B cell (primary cell): Measurements from ENCODE around the gene TMEM138. TPM values are rescaled to one million over a fixed set of nuclear protein-coding genes. Genes with fewer than 3 reads are reported as not detected.
A peak's percentile ranks its signal among the peaks of the same experiment; 100 is the strongest.

Experiments used
- ATAC-seq: fragments of 200-7000 bp; cut with Tn5 transposase; one replicate; pipeline ENCODE4 v1.10.0; 2021; ENCODE audit warnings: low read depth, mild to moderate bottlenecking, moderate number of reproducible peaks, moderate library complexity
- CTCF ChIA-PET: fragments of 350-600 bp; sonication (Branson Sonifier 250); formaldehyde crosslinking; loops from one replicate; lab custom pipeline; 2021; ENCODE audit warnings: antibody characterized with exemption, inconsistent platforms; lab: Charles Lee
- POLR2A ChIA-PET: fragments of 350-600 bp; sonication (Branson Sonifier 250); formaldehyde crosslinking; loops from one replicate; lab custom pipeline; 2021; ENCODE audit warnings: antibody characterized with exemption; lab: Charles Lee
- DNase-seq: peaks from one replicate; pipeline ENCODE4 v3.0.0; 2013
- H2AFZ ChIP-seq: 2 replicates; pipeline ENCODE4 v1.6.1; 2012; ENCODE audit warnings: mild to moderate bottlenecking, low read depth, low read length; ENCODE audit not compliant: insufficient read depth, poor library complexity, severe bottlenecking
- H3K27ac ChIP-seq, 2 donors: 1 replicate in 1 of 2; 2 replicates in 1 of 2; pipeline ENCODE4 v1.5.1; 2012 to 2013; ENCODE audit warnings: low read length in 2 of 2, mild to moderate bottlenecking in 2 of 2, moderate library complexity in 1 of 2
- H3K27me3 ChIP-seq, 4 experiments: fragments of 200-600 bp in 1 of 4; sonication (generic) in 1 of 4; replicated peaks in 1 of 4; 1 replicate in 2 of 4; 2 replicates in 2 of 4; pipeline versions ENCODE4 v1.6.1 to v1.7.0; 2013 to 2016; ENCODE audit warnings: low read length in 3 of 4, mild to moderate bottlenecking in 2 of 4, mixed read lengths in 1 of 4, moderate library complexity in 1 of 4; ENCODE audit not compliant: insufficient read depth in 4 of 4, control insufficient read depth in 3 of 4; ENCODE audit errors: control extremely low read depth in 1 of 4
- H3K36me3 ChIP-seq, 2 experiments: replicated peaks in 1 of 2; 1 replicate in 1 of 2; 2 replicates in 1 of 2; pipeline versions ENCODE4 v1.6.1 to v1.7.1; 2013; ENCODE audit warnings: low read length in 1 of 2; ENCODE audit not compliant: insufficient read depth in 2 of 2, control insufficient read depth in 1 of 2; ENCODE audit errors: control extremely low read depth in 1 of 2, extremely low read depth in 1 of 2
- H3K4me1 ChIP-seq, 2 donors: fragments of 200-600 bp in 1 of 2; sonication (generic) in 1 of 2; 1 replicate in 1 of 2; 2 replicates in 1 of 2; pipeline versions ENCODE4 v1.5.1 to v1.6.1; 2013 to 2017; ENCODE audit warnings: low read length in 2 of 2; ENCODE audit not compliant: control insufficient read depth in 2 of 2, insufficient read depth in 2 of 2
- H3K4me2 ChIP-seq: replicated peaks from 2 replicates; pipeline ENCODE3; 2012; ENCODE audit warnings: mild to moderate bottlenecking, low read depth, low read length; ENCODE audit not compliant: poor library complexity, severe bottlenecking
- H3K4me3 ChIP-seq, 5 experiments: fragments of 200-600 bp in 1 of 5; sonication (generic) in 1 of 5; 1 replicate in 3 of 5; 2 replicates in 2 of 5; pipeline versions ENCODE4 v1.5.1 to v1.7.0; 2011 to 2016; ENCODE audit warnings: low read length in 4 of 5, mild to moderate bottlenecking in 4 of 5, low read depth in 2 of 5, control low read depth in 1 of 5, moderate library complexity in 1 of 5; ENCODE audit not compliant: insufficient read depth in 1 of 5; ENCODE audit errors: control extremely low read depth in 1 of 5, extremely low read depth in 1 of 5
- H3K79me2 ChIP-seq: fragments of 200-600 bp; sonication (generic); one replicate; pipeline ENCODE4 v1.6.0; 2016; ENCODE audit warnings: low read length; ENCODE audit not compliant: control insufficient read depth, insufficient read depth
- H3K9ac ChIP-seq: fragments of 200-600 bp; sonication (generic); 2 replicates; pipeline ENCODE4 v1.6.1; 2017; ENCODE audit warnings: mild to moderate bottlenecking, low read length, moderate library complexity
- H3K9me3 ChIP-seq, 3 donors: one replicate each; pipeline versions ENCODE4 v1.6.1 to v1.7.1; 2013; ENCODE audit warnings: low read length in 2 of 3; ENCODE audit not compliant: control insufficient read depth in 2 of 3, insufficient read depth in 1 of 3; ENCODE audit errors: control extremely low read depth in 1 of 3
- H4K20me1 ChIP-seq: 2 replicates; pipeline ENCODE4 v1.6.0; 2012; ENCODE audit warnings: mild to moderate bottlenecking, low read length; ENCODE audit not compliant: insufficient read depth, control insufficient read depth, poor library complexity, severe bottlenecking
- H3K27ac Mint-ChIP-seq: one replicate; pipeline ENCODE4 v1.8.0; 2021; ENCODE audit warnings: mixed read lengths
- H3K27me3 Mint-ChIP-seq: one replicate; pipeline ENCODE4 v1.8.0; 2021; ENCODE audit warnings: mixed read lengths
- H3K4me1 Mint-ChIP-seq: one replicate; pipeline ENCODE4 v1.8.0; 2021; ENCODE audit warnings: mixed read lengths
- H3K4me3 Mint-ChIP-seq: one replicate; pipeline ENCODE4 v1.8.0; 2021; ENCODE audit warnings: mixed read lengths
- H3K9me3 Mint-ChIP-seq: one replicate; pipeline ENCODE4 v1.8.0; 2022; ENCODE audit warnings: mixed read lengths; ENCODE audit not compliant: insufficient read depth
- EZH2 ChIP-seq: IDR thresholded peaks from 2 replicates; pipeline ENCODE4 v1.6.1; 2012; ENCODE audit warnings: borderline replicate concordance, low read depth, mild to moderate bottlenecking, moderate library complexity, low read length; ENCODE audit not compliant: insufficient read depth, poor library complexity, severe bottlenecking
- WGBS: methylation state at CpG from one replicate; pipeline ENCODE4 v1.1.5; 2013; ENCODE audit warnings: missing lambda C conversion rate; ENCODE audit not compliant: insufficient coverage; 5-methylcytosine and 5-hydroxymethylcytosine counted together
- intact Hi-C: fragments of 100-400 bp; cut with micrococcal nuclease; formaldehyde crosslinking; loops from one replicate; pipeline ENCODE4 v1.10.0; 2022
- polyA plus RNA-seq: library from polyadenylated mRNA; depleted of rRNA; stranded (reverse); fragments of >200 nt; gene quantifications from 2 replicates; pipeline ENCODE4 v1.2.3, GENCODE V29; 2012
- total RNA-seq, 2 donors: library from RNA; stranded (reverse); fragments of 120-200 nt in 1 of 2; gene quantifications; 1 replicate in 1 of 2; 2 replicates in 1 of 2; pipeline versions ENCODE4 v1.2.3 to v1.2.4, GENCODE V29; 2013 to 2022
- TF ChIP-seq, protein P1 (sequence below): fragments of 200-600 bp; IDR thresholded peaks from one replicate; pipeline ENCODE4 v1.8.0; 2022; ENCODE audit warnings: antibody characterized with exemption, mild to moderate bottlenecking

The TMEM138 gene
- total and polyA plus RNA-seq, 2 donors (not counting 1 experiment from before 2014, with no cell fraction given) = 66.6 to 84.3 TPM

GRCh38 chr11:61333550-61334433 lies 28.4 kb upstream of the TMEM138 start:
- 24% methylated on average over 18 of the region's 19 CpGs for WGBS
- Mint-ChIP-seq H3K9me3 (no peaks in the 10 kb centered on the region), H3K4me3 (peak overlapping the region; percentile 98), H3K4me1 (peaks cover 61% of the 10 kb centered on the region), H3K27me3 (no peaks in the 10 kb centered on the region), H3K27ac (peak overlapping the region; percentile 97)
- CTCF ChIA-PET = interaction anchor here (0.9 to 11.2 kb wide), 8 partner anchors 12 to 101 kb away, joined by 3 to 649 read pairs (median 10); partner anchors contain the start of genes CPSF7, CYB561A3, SDHAF2 and TMEM138
- peak; percentile 6 for ATAC-seq
- peak overlapping the region; percentile 82 for H3K9ac ChIP-seq
- POLR2A ChIA-PET = interaction anchor here (0.8 to 2.1 kb wide), 6 partner anchors 23 to 96 kb away, joined by 3 to 12 read pairs (median 4); partner anchors contain the start of genes CPSF7, CYB561A3, SDHAF2 and TMEM138
- peak overlapping the region; percentile 88 for H3K4me2 ChIP-seq
- H3K27ac ChIP-seq = peak overlapping the region; percentile 76 to 88
- H3K27me3 ChIP-seq = no peaks in the 10 kb centered on the region
- peaks cover 49% of the 10 kb centered on the region for H3K79me2 ChIP-seq
- intact Hi-C loops = loop anchor here (1.0 to 5.0 kb wide), 3 partner anchors 97 to 491 kb away; partner anchors contain the start of genes CCDC86, SDHAF2 and VPS37C
- H3K36me3 ChIP-seq = peaks cover 4 to 11% of the 10 kb centered on the region in 2 experiments
- DNase-seq = no peak
- TF ChIP-seq EZH2 = no peak
- TF ChIP-seq, protein P1, sequence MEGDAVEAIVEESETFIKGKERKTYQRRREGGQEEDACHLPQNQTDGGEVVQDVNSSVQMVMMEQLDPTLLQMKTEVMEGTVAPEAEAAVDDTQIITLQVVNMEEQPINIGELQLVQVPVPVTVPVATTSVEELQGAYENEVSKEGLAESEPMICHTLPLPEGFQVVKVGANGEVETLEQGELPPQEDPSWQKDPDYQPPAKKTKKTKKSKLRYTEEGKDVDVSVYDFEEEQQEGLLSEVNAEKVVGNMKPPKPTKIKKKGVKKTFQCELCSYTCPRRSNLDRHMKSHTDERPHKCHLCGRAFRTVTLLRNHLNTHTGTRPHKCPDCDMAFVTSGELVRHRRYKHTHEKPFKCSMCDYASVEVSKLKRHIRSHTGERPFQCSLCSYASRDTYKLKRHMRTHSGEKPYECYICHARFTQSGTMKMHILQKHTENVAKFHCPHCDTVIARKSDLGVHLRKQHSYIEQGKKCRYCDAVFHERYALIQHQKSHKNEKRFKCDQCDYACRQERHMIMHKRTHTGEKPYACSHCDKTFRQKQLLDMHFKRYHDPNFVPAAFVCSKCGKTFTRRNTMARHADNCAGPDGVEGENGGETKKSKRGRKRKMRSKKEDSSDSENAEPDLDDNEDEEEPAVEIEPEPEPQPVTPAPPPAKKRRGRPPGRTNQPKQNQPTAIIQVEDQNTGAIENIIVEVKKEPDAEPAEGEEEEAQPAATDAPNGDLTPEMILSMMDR = no peak
- H3K9me3 ChIP-seq = no peaks in the 10 kb centered on the region
- peak overlapping the region; percentile 75 to 97 (median 84) for H3K4me3 ChIP-seq
- peaks cover 22% of the 10 kb centered on the region for H4K20me1 ChIP-seq
- H3K4me1 ChIP-seq = peaks cover 30 to 35% of the 10 kb centered on the region in 2 donors
- H2AFZ ChIP-seq = peak overlapping the region; percentile 86
